Measurements from ENCODE around the gene PRSS21.

The PRSS21 gene

DNA sequence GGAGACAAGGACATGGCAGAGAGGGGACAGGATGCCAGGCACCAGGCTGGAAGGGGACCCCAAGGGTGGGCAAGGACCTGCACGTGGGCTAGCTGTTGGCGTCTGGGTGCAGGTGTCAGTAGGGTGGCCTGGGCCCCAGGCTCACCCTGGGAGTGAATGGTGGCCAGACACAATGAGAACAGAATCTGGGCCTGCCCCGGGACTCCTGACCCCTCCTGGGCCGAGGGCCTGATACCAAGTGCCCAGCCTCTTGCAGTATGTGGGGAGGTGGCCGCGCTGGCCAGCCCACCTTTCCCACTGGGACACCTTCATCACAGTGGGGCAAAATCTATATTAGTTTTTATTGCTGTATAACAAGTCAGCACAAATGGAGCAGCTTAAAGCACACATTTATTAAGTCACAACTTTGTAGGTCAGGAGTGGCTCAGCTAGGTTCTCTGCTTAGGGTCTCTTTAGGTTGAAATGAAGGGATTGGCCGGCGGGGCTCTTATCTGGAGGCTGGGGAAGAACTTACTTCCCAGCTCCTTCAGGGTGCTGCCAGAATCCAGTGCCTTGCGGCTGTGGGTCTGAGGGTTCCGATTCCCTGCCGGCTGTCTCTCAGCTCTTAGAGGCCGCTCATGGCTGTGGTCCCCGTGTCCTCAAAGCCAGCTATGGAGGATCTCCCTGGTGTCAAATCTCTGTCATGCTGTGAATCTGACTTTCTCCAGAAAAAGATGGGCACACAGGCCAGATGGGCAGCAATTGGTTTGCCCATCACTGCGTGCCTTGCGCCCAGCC is 33.3 kb upstream of the PRSS21 start:
- no peak overlapping the region for H3K27ac ChIP-seq
- TF ChIP-seq, protein P1, sequence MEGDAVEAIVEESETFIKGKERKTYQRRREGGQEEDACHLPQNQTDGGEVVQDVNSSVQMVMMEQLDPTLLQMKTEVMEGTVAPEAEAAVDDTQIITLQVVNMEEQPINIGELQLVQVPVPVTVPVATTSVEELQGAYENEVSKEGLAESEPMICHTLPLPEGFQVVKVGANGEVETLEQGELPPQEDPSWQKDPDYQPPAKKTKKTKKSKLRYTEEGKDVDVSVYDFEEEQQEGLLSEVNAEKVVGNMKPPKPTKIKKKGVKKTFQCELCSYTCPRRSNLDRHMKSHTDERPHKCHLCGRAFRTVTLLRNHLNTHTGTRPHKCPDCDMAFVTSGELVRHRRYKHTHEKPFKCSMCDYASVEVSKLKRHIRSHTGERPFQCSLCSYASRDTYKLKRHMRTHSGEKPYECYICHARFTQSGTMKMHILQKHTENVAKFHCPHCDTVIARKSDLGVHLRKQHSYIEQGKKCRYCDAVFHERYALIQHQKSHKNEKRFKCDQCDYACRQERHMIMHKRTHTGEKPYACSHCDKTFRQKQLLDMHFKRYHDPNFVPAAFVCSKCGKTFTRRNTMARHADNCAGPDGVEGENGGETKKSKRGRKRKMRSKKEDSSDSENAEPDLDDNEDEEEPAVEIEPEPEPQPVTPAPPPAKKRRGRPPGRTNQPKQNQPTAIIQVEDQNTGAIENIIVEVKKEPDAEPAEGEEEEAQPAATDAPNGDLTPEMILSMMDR (conservative IDR thresholded peaks at IDR 0.05) = no peak

- H3K27ac ChIP-seq = no peak overlapping the region
- TF ChIP-seq, protein P1 (conservative IDR thresholded peaks at IDR 0.05) = no peak
These were observed 32.5 kb upstream of the PRSS21 start for GRCh38 chr16:2784358-2785100.

DNA sequence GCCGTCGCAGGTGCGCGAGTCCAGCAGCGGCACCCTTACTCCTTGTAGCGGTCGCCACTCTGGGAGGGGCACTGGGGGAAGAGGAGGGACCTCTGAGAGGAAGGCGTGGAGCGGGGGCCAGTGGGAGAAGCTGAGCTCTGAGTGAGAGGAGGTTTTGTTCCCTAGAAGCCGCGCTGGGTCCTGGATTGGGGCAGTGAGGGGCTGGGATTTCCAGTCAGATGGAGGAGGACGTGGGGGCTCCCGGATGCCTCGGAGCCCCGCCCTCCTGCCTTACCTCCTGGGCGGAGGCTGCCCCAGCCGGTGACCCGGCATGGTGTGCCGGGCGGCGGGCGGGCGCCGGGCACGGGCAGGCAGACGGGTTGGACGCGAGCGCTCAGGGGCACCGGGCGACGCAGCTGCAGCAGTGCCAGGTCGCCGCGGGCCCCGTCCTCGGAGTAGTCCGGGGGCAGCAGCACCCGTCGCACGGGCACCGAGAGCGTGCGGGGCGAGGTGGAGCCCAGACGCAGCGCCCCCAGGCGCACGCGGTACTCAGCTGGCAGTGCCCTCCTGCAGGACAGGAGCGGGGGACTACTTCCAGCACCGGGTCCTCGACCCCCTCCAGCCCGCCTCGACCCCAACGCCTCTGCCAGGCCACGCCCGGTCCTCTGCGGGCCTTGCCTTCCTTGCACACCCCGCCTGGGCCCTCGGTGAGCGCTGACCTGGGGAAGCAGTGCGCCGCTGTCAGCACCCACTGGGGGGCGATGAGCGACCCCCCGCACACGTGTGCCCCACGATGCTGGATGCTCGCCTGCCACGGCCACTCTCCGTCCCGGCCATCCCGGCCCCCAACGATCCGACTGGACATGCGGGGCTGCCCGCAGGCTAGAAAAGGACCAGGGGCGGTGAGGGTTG is 31.7 kb upstream of the PRSS21 start:
- TF ChIP-seq, protein P1 (conservative IDR thresholded peaks at IDR 0.05) = peak; percentile 33
- no peak overlapping the region for H3K27ac ChIP-seq

- TF ChIP-seq, protein P1 (conservative IDR thresholded peaks at IDR 0.05) = no peak
- no peak overlapping the region for H3K27ac ChIP-seq
These were observed 30.8 kb upstream of the PRSS21 start for GRCh38 chr16:2786061-2786825.

DNA sequence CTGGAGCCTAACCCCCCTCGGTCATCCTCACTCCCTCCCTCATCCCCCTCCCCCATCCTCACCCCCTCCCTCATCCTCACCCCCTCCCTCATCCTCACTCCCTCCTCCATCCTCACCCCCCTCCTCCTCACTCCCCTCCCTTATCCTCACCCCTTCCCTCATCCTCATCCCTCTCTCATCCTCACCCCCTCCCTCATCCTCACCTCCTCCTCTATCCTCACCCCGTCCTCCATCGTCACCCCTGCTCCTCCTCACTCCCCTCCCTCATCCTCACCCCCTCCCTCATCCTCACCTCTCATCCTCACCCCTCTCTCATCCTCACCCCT is 30.2 kb upstream of the PRSS21 start:
- TF ChIP-seq, protein P1 (conservative IDR thresholded peaks at IDR 0.05) = no peak
- no peak overlapping the region for H3K27ac ChIP-seq

DNA sequence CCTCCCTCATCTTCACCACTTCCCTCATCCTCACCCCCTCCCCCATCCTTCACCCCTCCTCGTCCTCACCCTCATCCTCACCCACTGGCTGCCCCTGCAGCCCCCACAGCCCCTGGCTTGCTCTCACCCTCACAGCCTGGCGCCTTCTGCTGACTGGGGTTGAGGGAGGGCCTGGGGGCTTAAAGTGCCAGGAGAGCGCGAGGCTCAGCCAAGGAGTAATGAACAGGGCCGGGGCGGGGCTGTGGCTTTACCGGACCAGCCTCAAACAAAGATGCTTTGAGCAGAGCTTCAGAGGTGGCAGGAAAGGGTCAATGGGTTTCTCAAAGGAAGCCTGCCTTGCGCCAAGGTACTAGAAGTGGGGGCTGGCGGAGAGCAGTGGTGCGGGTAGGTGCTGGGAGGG is 29.6 kb upstream of the PRSS21 start, which contains the start of gene PRSS33:
Gene PRSS33 (minus strand): TSS at position 155 of the 400 bp plus-strand sequence. CDS start 1,013 bp downstream, outside the sequence.
- TF ChIP-seq, protein P1 (conservative IDR thresholded peaks at IDR 0.05) = no peak
- H3K27ac ChIP-seq = no peak within 1 kb of the TSS

Measured in VCaP (cell line).